ENCODE measurements around the gene ADH1A.
"Not testable (repeated sequence)": the region's sequence is repeated elsewhere in the genome, so short reads cannot be mapped to it uniquely, and the experiment has no call there.

- not testable (repeated sequence) for TF ChIP-seq REST (IDR thresholded peaks at IDR 0.05; ENCODE audit: low read depth, low read length); POLR2AphosphoS5 (IDR thresholded peaks at IDR 0.05; ENCODE audit: low read depth, low read length); CTCF (IDR thresholded peaks at IDR 0.05); RAD21 (IDR thresholded peaks at IDR 0.05; ENCODE audit: low read length); CHD2 (IDR thresholded peaks at IDR 0.05; ENCODE audit: low read length, partially characterized antibody); JUND (IDR thresholded peaks at IDR 0.05); SIN3A (IDR thresholded peaks at IDR 0.05; ENCODE audit: borderline replicate concordance, low read depth, low read length); MEF2A (IDR thresholded peaks at IDR 0.05; ENCODE audit: borderline replicate concordance, low read depth); MAX (IDR thresholded peaks at IDR 0.05; ENCODE audit: low read depth)
These were observed 27.0 kb upstream of the ADH1A start for GRCh38 chr4:99317811-99318210.
